BJ (cell line): ENCODE results near the gene PPP2R5C. TPM values are rescaled to one million over a fixed set of nuclear protein-coding genes. Genes with fewer than 3 reads are reported as not detected.
"Not testable (repeated sequence)": the region's sequence is repeated elsewhere in the genome, so short reads cannot be mapped to it uniquely, and the experiment has no call there.

Experiments
- CTCF ChIA-PET: fragments of 350-600 bp; formaldehyde crosslinking; extraction: SDS; loops from one replicate; lab custom pipeline; 2021; ENCODE audit warnings: antibody characterized with exemption, inconsistent platforms; lab: Yijun Ruan, JAX
- POLR2A ChIA-PET: fragments of 300-600 bp; sonication (Branson Sonifier 250); formaldehyde crosslinking; extraction: SDS; loops from one replicate; lab custom pipeline; 2021; ENCODE audit warnings: antibody characterized with exemption; lab: Charles Lee
- DNase-seq: peaks from one replicate; pipeline ENCODE4 v3.0.0-alpha.2; 2011; ENCODE audit warnings: low read depth
- H3K27me3 ChIP-seq: 2 replicates; pipeline ENCODE4 v1.6.0; 2011; ENCODE audit warnings: low read length; ENCODE audit not compliant: control insufficient read depth, insufficient read depth
- H3K36me3 ChIP-seq: 2 replicates; pipeline ENCODE4 v1.5.1; 2011; ENCODE audit warnings: low read length; ENCODE audit not compliant: control insufficient read depth, insufficient read depth
- H3K4me3 ChIP-seq: 2 replicates; pipeline ENCODE4 v1.5.1; 2011; ENCODE audit warnings: low read depth, mild to moderate bottlenecking, control low read depth, low read length
- polyA plus RNA-seq: library from polyadenylated mRNA; depleted of rRNA; stranded (reverse); fragments of >200 nt; gene quantifications from 2 replicates; pipeline ENCODE4 v1.2.3, GENCODE V29; 2011
- TF ChIP-seq, protein P1 (sequence below): IDR thresholded peaks from 2 replicates; pipeline ENCODE4 v1.5.1; 2011; ENCODE audit warnings: low read depth, mild to moderate bottlenecking, control low read depth, inconsistent platforms, low read length, moderate library complexity; ENCODE audit not compliant: insufficient read depth

PPP2R5C gene
- polyA plus RNA-seq, 1 experiment: 55.8 TPM

DNA sequence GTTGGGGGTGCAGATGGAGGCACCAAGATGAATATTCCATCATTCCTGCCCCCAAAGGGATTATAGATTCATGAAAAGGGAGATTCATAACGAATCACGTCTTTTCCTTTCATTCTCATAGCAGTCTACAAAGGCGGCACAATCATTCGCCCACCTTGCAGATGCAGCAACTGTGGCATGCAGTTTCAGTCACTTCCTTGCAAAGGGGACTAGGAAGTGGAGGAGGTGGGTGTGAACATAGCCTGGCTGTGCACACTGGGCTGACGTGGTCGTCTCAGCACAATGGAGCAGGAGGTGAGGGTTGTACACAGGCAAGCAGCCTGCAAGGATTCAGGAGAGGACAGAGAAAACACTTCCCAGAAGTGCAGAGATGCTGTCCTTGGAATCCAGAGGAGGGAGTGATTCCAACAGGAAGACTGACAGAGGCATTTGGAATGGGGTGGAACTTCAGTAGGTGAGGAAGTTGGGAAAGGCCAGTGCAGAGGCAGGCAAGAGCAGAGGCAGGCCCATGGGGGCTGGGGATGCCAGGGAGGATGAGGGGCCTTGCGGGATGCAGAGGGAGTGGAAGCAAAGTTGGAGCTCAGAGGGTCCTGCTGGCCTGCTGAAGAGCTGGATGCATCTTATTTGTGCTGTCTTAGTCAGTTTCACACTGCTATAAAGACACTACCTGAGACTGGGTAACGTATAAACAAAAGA, 21.9 kb upstream of the PPP2R5C start:
- peaks cover 10% of the 10 kb centered on the region for H3K27me3 ChIP-seq
- CTCF ChIA-PET: no interaction called here
- TF ChIP-seq, protein P1, sequence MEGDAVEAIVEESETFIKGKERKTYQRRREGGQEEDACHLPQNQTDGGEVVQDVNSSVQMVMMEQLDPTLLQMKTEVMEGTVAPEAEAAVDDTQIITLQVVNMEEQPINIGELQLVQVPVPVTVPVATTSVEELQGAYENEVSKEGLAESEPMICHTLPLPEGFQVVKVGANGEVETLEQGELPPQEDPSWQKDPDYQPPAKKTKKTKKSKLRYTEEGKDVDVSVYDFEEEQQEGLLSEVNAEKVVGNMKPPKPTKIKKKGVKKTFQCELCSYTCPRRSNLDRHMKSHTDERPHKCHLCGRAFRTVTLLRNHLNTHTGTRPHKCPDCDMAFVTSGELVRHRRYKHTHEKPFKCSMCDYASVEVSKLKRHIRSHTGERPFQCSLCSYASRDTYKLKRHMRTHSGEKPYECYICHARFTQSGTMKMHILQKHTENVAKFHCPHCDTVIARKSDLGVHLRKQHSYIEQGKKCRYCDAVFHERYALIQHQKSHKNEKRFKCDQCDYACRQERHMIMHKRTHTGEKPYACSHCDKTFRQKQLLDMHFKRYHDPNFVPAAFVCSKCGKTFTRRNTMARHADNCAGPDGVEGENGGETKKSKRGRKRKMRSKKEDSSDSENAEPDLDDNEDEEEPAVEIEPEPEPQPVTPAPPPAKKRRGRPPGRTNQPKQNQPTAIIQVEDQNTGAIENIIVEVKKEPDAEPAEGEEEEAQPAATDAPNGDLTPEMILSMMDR: no peak

DNA sequence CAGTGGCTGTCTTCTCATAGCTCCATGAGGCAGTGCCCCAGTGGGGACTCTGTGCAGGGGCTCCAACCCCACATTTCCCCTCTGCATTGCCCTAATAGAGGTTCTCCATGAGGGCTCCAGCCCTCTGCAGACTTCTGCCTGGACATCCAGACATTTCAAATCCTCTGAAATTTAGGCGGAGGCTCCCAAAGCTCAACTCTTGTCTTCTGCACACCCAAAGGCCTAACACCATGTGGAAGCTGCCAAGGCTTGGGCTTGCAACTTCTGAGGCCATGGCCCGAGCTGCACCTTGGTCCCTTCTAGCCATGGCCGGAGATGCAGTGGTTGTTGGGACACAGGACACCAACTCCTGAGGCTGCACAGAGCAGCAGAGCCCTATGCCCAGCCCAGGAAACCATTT, 20.5 kb upstream of the PPP2R5C start:
- no peak for DNase-seq
- Histone ChIP-seq H3K36me3 (no peaks in the 10 kb centered on the region), H3K27me3 (peaks cover 10% of the 10 kb centered on the region), H3K4me3 (no peak overlapping the region)
- ChIA-PET CTCF (no interaction called here), POLR2A (no interaction called here)
- TF ChIP-seq, protein P1: no peak

More for the DNA sequence above, 21.9 kb upstream of the PPP2R5C start:
- POLR2A ChIA-PET: no interaction called here
- no peak overlapping the region for H3K4me3 ChIP-seq
- H3K36me3 ChIP-seq: no peaks in the 10 kb centered on the region
- no peak for DNase-seq

DNA sequence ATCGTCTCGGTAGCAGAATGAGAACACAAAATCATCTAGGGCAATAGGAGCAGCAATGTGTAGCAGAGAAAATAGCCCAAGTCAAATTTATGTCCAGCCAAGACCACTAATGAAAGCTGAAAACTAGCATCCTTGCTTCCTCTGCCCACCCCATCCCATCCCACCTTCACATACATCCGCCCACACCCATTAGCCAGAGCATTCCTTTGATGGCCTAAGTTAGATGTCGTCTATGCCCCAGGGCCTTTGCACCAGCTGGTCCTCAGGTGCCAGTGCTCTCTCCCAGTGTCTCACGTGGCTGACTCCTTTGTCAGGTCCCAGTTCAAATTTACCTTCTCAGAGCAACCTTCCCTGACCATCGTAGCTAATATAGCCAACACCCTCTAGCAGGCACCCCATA, 17.8 kb upstream of the PPP2R5C start:
- no peaks in the 10 kb centered on the region for H3K36me3 ChIP-seq
- no peak overlapping the region for H3K4me3 ChIP-seq
- TF ChIP-seq, protein P1: no peak
- ChIA-PET CTCF (no interaction called here), POLR2A (no interaction called here)
- 0 out of 2 replicates have a peak, but pooled peaks cover 3% of the 10 kb centered on the region for H3K27me3 ChIP-seq
- DNase-seq: no peak

DNA sequence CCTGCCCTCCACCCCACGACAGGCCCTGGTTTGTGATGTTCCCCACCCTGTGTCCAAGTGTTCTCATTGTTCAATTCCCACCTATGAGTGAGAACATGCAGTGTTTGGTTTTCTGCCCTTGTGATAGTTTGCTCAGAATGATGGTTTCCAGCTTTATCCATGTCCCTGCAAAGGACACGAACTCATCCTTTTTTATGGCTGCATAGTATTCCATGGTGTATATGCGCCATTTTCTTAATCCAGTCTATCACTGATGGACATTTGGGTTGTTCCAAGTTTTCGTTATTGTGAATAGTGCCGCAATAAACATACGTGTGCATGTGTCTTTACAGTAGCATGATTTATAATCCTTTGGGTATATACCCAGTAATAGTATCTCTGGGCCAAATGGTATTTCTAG, 17.1 kb upstream of the PPP2R5C start:
- CTCF ChIA-PET: interaction anchor here (0.7 kb wide), 1 partner anchor 14 kb away, joined by 3 read pairs; no protein-coding TSS in a partner anchor
- POLR2A ChIA-PET: not testable (repeated sequence)

DNA sequence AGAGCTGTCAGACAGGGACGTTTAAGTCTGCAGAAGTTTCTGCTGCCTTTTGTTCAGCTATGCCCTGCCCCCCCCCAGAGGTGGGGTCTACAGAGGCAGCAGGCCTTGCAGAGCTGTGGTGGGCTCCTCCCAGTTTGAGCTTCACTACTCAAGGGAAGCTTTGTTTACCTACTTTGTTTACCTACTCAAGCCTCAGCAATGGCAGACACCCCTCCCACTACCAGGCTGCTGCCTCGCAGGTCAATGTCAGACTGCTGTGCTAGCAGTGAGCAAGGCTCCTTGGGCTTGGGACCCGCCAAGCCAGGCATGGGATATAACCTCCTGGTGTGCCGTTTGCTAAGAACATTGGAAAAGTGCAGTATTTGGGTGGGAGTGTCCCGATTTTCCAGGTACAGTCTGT, 11.8 kb upstream of the PPP2R5C start:
- H3K27me3 ChIP-seq, POLR2A ChIA-PET, H3K36me3 ChIP-seq, DNase-seq, H3K4me3 ChIP-seq: not testable (repeated sequence)
- CTCF ChIA-PET: interaction anchor here (0.6 to 1.0 kb wide), 2 partner anchors 19 to 775 kb away, joined by 3 read pairs; no protein-coding TSS in a partner anchor

More for the DNA sequence above, 17.1 kb upstream of the PPP2R5C start:
- H3K4me3 ChIP-seq, DNase-seq, H3K36me3 ChIP-seq, H3K27me3 ChIP-seq: not testable (repeated sequence)

DNA sequence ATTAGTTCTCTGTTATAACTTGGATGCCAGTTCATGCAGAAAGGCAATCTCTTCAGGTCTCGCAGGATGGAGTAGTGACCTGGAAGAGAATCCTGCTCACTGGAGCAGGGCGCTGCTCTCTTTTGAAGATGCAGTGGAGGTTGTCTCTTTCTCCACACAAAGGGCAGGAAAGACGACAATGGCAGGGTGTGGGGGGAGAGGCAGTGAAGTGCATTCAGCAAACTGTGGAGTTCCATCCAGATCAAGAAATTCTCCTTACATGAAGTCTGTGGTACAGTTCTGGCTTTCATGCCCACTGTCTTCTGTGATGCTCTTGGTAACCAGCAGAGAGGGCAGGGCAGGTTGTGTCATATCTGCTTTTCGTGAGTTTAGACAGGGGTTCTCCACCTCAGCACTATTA, 6.6 kb upstream of the PPP2R5C start:
- no peak overlapping the region for H3K4me3 ChIP-seq
- TF ChIP-seq, protein P1: no peak
- H3K36me3 ChIP-seq: no peaks in the 10 kb centered on the region
- CTCF ChIA-PET: no interaction called here
- H3K27me3 ChIP-seq: peaks cover 20% of the 10 kb centered on the region
- POLR2A ChIA-PET: no interaction called here
- no peak for DNase-seq
